TTC549 (cell line): ENCODE results near the gene ALOXE3.
"Not testable (repeated sequence)": the region's sequence is repeated elsewhere in the genome, so short reads cannot be mapped to it uniquely, and the experiment has no call there.

ENCODE experiments used
- FAIRE-seq: peaks from 2 replicates; lab custom pipeline; 2012; peaks lifted over from hg19 to GRCh38; lab: Jason Lieb, UNC

ALOXE3 gene

GRCh38 chr17:8091033-8091687, 27.2 kb downstream of the ALOXE3 start:
- no peak for FAIRE-seq

- no peak for FAIRE-seq
Observed at GRCh38 chr17:8089728-8090127, 28.6 kb downstream of the ALOXE3 start.

GRCh38 chr17:8087952-8088230, 30.4 kb downstream of the ALOXE3 start:
- no peak for FAIRE-seq

- FAIRE-seq = no peak
Observed at GRCh38 chr17:8087075-8087951, 31.0 kb downstream of the ALOXE3 start, which contains the start of gene ALOX12B. Gene ALOX12B, minus strand, starts transcription at chr17:8087716. Its CDS starts 274 bp downstream, at chr17:8087442.

GRCh38 chr17:8084250-8084649, 34.1 kb downstream of the ALOXE3 start:
- no peak for FAIRE-seq

- FAIRE-seq = no peak
Observed at GRCh38 chr17:8082292-8082691, 36.0 kb downstream of the ALOXE3 start.

- FAIRE-seq = no peak
Observed at GRCh38 chr17:8081876-8082275, 36.4 kb downstream of the ALOXE3 start.

- FAIRE-seq = no peak
Observed at GRCh38 chr17:8080799-8081219, 37.5 kb downstream of the ALOXE3 start.

- no peak for FAIRE-seq
Observed at GRCh38 chr17:8080208-8080798, 38.0 kb downstream of the ALOXE3 start.

- no peak for FAIRE-seq
Observed at GRCh38 chr17:8079291-8080207, 38.8 kb downstream of the ALOXE3 start.

GRCh38 chr17:8077939-8078338, 40.4 kb downstream of the ALOXE3 start:
- FAIRE-seq = not testable (repeated sequence)

GRCh38 chr17:8076502-8077266, 41.6 kb downstream of the ALOXE3 start:
- no peak for FAIRE-seq

- FAIRE-seq = no peak
Observed at GRCh38 chr17:8075574-8076342, 42.6 kb downstream of the ALOXE3 start.

- FAIRE-seq = no peak
Observed at GRCh38 chr17:8075081-8075480, 43.2 kb downstream of the ALOXE3 start.

GRCh38 chr17:8074554-8074953, 43.8 kb downstream of the ALOXE3 start:
- FAIRE-seq = no peak

- no peak for FAIRE-seq
Observed at GRCh38 chr17:8073627-8074484, 44.5 kb downstream of the ALOXE3 start.

- no peak for FAIRE-seq
Observed at GRCh38 chr17:8072729-8073461, 45.4 kb downstream of the ALOXE3 start.

GRCh38 chr17:8072341-8072728, 46.0 kb downstream of the ALOXE3 start:
- no peak for FAIRE-seq

- FAIRE-seq = no peak
Observed at GRCh38 chr17:8071496-8071895, 46.8 kb downstream of the ALOXE3 start.
